HepG2 (cell line): ENCODE results near the gene SLC25A18. TPM values are rescaled to one million over a fixed set of nuclear protein-coding genes. Genes with fewer than 3 reads are reported as not detected.

Experiments used
- ARID3A ChIP-seq: IDR thresholded peaks from 2 replicates; pipeline ENCODE4 v1.6.1; 2012; ENCODE audit warnings: low read depth, low read length, improper control_type of control experiment
- CTCF ChIP-seq: sonication (generic); formaldehyde crosslinking; IDR thresholded peaks from 2 replicates; pipeline ENCODE4 v1.5.0; 2020; ENCODE audit warnings: mild to moderate bottlenecking, missing genetic modification reagents, moderate library complexity
- ELF3 ChIP-seq: IDR thresholded peaks from 2 replicates; pipeline ENCODE4 v1.6.1; 2016; ENCODE audit warnings: missing genetic modification reagents, missing compliant biosample characterization
- FOXM1 ChIP-seq: sonication (generic); formaldehyde crosslinking; IDR thresholded peaks from 2 replicates; pipeline ENCODE4 v1.5.0; 2020; ENCODE audit warnings: missing genetic modification reagents
- GLI4 ChIP-seq: sonication (generic); formaldehyde crosslinking; IDR thresholded peaks from 2 replicates; pipeline ENCODE4 v1.5.1; 2020; ENCODE audit warnings: missing genetic modification reagents, mild to moderate bottlenecking, moderate library complexity, borderline replicate concordance
- HNF4A ChIP-seq: sonication (generic); formaldehyde crosslinking; IDR thresholded peaks from 2 replicates; pipeline ENCODE4 v1.4.0; 2020; ENCODE audit warnings: missing genetic modification reagents
- RFX3 ChIP-seq: IDR thresholded peaks from 2 replicates; pipeline ENCODE4 v1.6.1; 2016; ENCODE audit warnings: missing biosample characterization, missing genetic modification reagents
- SP4 ChIP-seq: sonication (generic); formaldehyde crosslinking; IDR thresholded peaks from 2 replicates; pipeline ENCODE4 v1.8.1; 2023; ENCODE audit warnings: mild to moderate bottlenecking, missing genetic modification reagents
- ZNF343 ChIP-seq: sonication (generic); formaldehyde crosslinking; IDR thresholded peaks from 2 replicates; pipeline ENCODE4 v1.4.0; 2020; ENCODE audit warnings: mild to moderate bottlenecking, missing genetic modification reagents
- ZNF687 ChIP-seq: sonication (generic); formaldehyde crosslinking; IDR thresholded peaks from 2 replicates; pipeline ENCODE4 v1.5.1; 2020; ENCODE audit warnings: mild to moderate bottlenecking, missing genetic modification reagents, moderate library complexity
- ZNF761 ChIP-seq: sonication (generic); formaldehyde crosslinking; conservative IDR thresholded peaks from 2 replicates; pipeline ENCODE4 v1.4.0; 2020; ENCODE audit warnings: mild to moderate bottlenecking, missing genetic modification reagents
- polyA plus RNA-seq, 8 experiments: library from polyadenylated mRNA; depleted of rRNA in 3 of 8; stranded (reverse) in 7 of 8; unstranded in 1 of 8; fragments of >200 nt; fragmentation: Illumina TruSeq in 4 of 8; extraction: Trizol in 4 of 8; gene quantifications; 2 replicates each; pipeline versions ENCODE4 v1.2.1 to v1.2.3, GENCODE V29; 2011 to 2016; ENCODE audit warnings: low read depth in 4 of 8, missing spikeins in 1 of 8, mixed read lengths in 1 of 8; ENCODE audit not compliant: insufficient read depth in 1 of 8
- total RNA-seq, 5 experiments: library from RNA; depleted of rRNA; stranded (reverse); fragments of >200 nt; fragmentation: Illumina TruSeq; extraction: Trizol; gene quantifications; 2 replicates each; pipeline ENCODE4 v1.2.3, GENCODE V29; 2016; ENCODE audit warnings: low read depth in 1 of 5
- TF ChIP-seq, protein P1 (sequence below): sonication (generic); formaldehyde crosslinking; IDR thresholded peaks from 2 replicates; pipeline ENCODE4 v1.5.0; 2020; ENCODE audit warnings: mild to moderate bottlenecking, missing genetic modification reagents, borderline replicate concordance

SLC25A18 gene
- total and polyA plus RNA-seq, 2 of the 13 experiments (the other 11 are each of a cell fraction or from before 2014, with no cell fraction given), result 0.28 to 0.75 TPM

- TF ChIP-seq, protein P1, sequence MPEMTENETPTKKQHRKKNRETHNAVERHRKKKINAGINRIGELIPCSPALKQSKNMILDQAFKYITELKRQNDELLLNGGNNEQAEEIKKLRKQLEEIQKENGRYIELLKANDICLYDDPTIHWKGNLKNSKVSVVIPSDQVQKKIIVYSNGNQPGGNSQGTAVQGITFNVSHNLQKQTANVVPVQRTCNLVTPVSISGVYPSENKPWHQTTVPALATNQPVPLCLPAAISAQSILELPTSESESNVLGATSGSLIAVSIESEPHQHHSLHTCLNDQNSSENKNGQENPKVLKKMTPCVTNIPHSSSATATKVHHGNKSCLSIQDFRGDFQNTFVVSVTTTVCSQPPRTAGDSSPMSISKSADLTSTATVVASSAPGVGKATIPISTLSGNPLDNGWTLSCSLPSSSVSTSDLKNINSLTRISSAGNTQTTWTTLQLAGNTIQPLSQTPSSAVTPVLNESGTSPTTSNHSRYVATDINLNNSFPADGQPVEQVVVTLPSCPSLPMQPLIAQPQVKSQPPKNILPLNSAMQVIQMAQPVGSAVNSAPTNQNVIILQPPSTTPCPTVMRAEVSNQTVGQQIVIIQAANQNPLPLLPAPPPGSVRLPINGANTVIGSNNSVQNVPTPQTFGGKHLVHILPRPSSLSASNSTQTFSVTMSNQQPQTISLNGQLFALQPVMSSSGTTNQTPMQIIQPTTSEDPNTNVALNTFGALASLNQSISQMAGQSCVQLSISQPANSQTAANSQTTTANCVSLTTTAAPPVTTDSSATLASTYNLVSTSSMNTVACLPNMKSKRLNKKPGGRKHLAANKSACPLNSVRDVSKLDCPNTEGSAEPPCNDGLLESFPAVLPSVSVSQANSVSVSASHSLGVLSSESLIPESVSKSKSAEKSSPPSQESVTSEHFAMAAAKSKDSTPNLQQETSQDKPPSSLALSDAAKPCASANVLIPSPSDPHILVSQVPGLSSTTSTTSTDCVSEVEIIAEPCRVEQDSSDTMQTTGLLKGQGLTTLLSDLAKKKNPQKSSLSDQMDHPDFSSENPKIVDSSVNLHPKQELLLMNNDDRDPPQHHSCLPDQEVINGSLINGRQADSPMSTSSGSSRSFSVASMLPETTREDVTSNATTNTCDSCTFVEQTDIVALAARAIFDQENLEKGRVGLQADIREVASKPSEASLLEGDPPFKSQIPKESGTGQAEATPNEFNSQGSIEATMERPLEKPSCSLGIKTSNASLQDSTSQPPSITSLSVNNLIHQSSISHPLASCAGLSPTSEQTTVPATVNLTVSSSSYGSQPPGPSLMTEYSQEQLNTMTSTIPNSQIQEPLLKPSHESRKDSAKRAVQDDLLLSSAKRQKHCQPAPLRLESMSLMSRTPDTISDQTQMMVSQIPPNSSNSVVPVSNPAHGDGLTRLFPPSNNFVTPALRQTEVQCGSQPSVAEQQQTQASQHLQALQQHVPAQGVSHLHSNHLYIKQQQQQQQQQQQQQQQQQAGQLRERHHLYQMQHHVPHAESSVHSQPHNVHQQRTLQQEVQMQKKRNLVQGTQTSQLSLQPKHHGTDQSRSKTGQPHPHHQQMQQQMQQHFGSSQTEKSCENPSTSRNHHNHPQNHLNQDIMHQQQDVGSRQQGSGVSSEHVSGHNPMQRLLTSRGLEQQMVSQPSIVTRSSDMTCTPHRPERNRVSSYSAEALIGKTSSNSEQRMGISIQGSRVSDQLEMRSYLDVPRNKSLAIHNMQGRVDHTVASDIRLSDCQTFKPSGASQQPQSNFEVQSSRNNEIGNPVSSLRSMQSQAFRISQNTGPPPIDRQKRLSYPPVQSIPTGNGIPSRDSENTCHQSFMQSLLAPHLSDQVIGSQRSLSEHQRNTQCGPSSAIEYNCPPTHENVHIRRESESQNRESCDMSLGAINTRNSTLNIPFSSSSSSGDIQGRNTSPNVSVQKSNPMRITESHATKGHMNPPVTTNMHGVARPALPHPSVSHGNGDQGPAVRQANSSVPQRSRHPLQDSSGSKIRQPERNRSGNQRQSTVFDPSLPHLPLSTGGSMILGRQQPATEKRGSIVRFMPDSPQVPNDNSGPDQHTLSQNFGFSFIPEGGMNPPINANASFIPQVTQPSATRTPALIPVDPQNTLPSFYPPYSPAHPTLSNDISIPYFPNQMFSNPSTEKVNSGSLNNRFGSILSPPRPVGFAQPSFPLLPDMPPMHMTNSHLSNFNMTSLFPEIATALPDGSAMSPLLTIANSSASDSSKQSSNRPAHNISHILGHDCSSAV (CRISPR knock-in tag), result no peak
- 0 out of 2 replicates have a peak, but pooled peaks have one; percentile 28 for TF ChIP-seq SP4 (CRISPR knock-in tag)
- TF ChIP-seq CTCF (CRISPR knock-in tag), result no peak
- TF ChIP-seq ZNF687 (CRISPR knock-in tag), result peak; percentile 43
- TF ChIP-seq ARID3A, result no peak
- no peak for TF ChIP-seq FOXM1 (CRISPR knock-in tag)
- no peak for TF ChIP-seq GLI4 (CRISPR knock-in tag)
- no peak for TF ChIP-seq ZNF343 (CRISPR knock-in tag)
- TF ChIP-seq ZNF761 (CRISPR knock-in tag), result no peak
- no peak for TF ChIP-seq RFX3
- TF ChIP-seq HNF4A, result peak; percentile 63
- 0 out of 2 replicates have a peak, but pooled peaks have one; percentile 25 for TF ChIP-seq ELF3 (CRISPR knock-in tag)
Observed at GRCh38 chr22:17562906-17563870, at the start of gene SLC25A18 (continued).
